Dermis microvascular lymphatic vessel endothelial cell (primary cell): ENCODE measurements around the gene EMP1. TPM values are rescaled to one million over a fixed set of nuclear protein-coding genes. Genes with fewer than 3 reads are reported as not detected.

Experiments used
- DNase-seq, 2 donors: peaks; one replicate each; pipeline versions ENCODE4 v3.0.0 to v3.0.0-alpha.2; 2010; ENCODE audit warnings: low read depth in 2 of 2
- total RNA-seq: library from RNA; depleted of rRNA; stranded (reverse); fragments of >200 nt; gene quantifications from 2 replicates; pipeline ENCODE4 v1.2.1, GENCODE V29; 2014

EMP1 gene
- total RNA-seq, 1 donor from 2014 or later: 101 TPM

DNA sequence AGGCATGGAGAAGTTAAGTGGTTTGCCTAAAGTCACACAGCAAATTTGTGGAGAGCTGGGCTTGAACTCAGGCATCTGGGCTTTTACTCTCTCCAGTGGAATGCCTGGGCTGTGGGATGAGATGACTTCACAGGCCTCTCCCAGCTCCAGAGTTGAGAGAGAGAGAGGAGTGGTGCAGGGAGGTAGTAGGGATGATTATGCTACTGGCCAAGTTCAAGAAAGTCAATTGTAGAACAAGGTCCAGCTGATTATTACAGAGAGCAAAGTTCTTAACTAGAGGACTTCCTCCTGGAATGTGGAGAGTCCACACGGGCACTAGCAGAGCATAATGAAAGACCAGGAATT lies 769 bp upstream of the EMP1 start:
- DNase-seq: no peak

DNA sequence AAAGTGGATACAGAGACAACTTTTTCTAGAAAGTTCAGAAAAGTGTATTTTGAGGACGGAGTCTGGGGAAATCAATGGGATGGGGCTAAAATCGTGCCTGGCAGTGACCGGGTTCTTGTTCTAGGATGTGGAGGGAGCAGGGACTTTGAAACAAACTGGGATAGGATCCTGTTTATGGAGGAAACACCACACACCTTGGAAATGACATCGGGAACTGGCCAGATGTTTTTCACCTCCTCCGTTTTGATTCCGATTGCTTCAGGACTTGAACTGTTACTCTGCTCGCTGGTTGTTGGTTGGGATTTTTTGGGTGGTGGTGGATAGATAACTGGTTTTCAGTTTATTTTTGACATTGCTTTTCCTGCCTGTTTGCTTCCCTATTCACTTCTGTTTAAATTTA lies 506 bp downstream of the EMP1 start:
- DNase-seq: peak in 1 of 2 donors; percentile 13

DNA sequence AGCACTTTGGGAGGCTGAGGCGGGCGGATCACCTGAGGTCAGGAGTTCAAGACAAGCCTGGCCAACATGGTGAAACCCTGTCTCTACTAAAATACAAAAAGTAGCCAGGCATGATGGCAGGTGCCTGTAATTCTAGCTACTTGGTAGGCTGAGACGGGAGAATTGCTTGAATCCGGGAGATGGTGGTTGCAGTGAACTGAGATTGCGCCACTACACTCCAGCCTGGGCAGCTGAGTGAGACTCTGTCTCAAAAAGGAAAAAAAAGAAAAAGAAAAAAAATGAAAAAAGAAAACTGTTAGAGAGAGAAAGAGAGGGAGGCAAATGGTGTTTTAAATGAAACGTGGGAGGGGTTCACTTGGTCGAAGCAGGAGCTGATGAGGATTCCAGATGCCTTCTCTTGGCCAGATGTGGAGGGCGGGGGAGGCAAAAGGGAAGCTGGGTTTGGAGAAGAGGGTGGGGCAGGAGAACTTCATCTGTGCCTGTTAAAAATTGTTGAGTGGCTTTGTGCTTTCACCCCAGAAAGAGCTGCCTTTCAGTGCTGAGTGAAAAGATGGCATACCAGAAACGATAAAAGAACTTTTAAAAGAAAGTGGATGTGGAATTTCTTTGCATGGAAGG lies 1.1 kb downstream of the EMP1 start:
- DNase-seq: peak in 1 of 2 donors; percentile 24

DNA sequence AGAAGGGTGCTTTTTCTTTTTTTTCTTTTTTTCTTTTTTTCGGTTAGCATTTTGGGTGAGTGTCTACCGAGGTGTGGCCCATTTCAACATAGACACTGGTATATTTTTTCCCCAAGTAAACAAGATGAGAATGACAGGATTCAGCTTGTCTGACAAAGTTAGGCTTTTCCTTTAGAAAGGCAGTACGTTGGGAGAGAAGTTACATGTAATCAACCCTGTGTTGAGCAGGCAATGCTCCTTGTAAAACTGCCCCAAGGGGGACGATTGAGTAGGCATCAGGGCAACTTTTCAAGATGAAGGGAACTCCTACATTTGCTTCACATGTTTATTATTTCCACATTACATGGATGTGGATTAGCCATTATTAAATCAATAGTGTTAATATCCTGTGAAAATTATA lies 1.7 kb downstream of the EMP1 start:
- DNase-seq: peak in 1 of 2 donors; percentile 23

DNA sequence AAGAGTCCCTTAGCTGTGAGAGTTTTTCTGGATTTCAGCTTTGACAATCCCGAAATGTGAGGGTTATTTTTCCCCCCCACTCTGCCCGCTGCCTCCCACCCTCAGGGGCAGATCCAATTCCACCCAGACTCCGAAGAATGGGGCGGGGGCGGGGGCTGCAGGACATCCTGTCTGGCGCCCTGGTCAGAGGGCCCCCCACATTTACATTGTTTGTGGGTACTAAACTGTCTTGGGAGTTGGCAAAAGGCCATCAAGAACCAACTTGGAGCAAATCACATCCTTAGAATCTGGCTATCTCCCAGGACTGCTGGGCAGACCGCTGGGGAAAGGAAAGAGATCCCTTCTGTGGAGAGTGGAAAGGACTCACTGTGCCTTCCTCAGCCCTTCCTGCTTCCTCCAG lies 2.4 kb downstream of the EMP1 start:
- DNase-seq: peak in 1 of 2 donors; percentile 57

DNA sequence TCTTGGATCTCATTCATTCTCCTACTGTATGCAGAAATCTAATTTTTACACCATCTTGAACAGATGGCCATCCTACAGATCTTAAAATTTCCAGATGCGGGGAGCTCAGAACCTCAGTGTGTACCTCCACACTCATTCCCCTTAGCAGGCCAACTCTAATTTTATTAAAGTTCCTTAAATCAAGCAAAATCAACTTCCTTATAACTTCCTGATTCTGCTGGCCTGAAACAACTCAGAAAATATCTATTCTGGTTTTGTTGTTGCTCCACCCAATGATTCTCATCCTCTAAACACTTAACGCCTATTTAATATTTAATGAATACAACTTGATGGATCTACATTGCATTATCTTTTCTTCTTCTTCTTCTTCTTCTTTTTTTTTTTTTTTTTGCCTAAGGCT lies 3.1 kb downstream of the EMP1 start:
- DNase-seq: no peak

DNA sequence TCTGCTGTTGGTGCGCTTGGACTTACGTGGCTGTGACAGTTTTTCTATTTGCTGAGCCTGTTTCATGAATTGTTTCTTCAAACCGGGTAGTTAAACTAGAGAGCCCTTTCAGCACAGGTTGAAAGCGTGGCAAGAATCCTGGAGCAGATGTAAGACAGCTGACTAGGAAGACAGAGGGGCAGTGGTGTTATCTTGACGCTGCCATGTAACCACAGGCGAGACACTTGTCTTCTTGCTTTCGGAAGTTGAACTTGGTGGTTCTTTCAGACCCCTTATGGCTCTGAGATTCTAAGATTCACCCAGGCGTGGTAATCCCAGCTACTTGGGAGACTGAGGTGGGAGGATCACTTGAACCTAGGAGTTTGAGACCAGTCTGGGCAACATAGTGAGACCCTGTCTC lies 4.3 kb downstream of the EMP1 start:
- DNase-seq: no peak

DNA sequence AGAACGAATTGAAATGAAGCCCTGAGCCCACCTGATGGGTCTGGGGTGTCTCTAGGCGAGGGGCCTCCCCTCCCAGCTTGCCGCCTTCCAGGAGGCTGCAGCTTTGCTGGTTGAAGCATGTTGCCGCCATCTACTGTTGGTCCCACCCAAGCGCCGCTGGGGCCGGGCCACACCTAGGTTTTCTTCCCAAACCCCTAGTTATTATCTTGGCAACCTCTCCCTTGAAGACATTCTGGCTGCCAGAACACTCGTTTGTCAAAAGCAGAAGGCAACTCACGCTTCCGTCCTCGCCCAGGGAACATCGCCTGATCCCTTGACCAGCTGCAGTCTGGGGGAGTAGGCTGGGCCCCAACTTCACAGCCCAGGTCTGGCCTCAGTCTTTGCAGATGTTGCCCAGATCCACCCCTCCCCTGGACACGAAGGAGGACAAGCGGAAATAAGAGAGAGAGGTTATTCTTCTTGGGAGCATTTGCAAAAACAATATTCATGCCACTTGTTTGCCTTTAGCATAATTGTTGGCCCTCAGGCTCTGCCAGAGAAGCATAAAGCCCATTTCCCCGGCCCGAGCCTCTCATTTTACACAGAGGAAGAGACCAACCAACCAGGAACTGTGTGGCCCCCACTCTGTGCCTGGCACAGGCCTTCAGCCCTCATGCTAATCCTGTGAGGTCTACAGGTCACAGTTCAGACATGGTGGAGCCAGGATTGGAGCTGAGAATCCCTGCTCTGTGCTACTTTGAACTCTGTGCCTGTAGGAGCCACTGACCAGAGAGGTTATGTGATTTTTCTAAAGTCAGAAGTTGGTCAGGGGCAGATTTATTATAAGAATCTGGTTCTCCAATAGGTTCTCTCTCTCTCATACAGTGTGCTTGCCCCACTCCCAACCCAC lies 6.8 kb downstream of the EMP1 start:
- peak in 1 of 2 donors; percentile 63 for DNase-seq

DNA sequence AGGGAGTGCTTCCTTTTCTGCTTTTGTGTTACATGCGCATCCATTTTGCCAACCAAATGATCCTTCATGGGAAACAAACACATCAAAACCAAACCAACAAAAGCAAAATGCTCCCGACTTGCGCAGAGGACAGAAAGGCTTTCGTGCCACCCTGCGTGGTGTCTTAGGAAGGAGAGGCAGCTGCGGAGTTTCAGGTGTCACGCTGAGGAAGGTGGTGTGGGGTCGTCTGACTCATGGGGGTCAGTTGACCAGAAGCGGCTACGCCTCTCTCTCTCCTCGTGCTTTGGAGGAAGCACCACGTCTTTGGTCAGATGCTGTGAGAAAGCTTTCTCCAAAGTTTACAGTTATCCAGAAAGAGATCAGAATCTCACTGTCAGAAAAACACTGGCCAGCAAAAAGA lies 7.9 kb downstream of the EMP1 start:
- peak in 1 of 2 donors; percentile 88 for DNase-seq

DNA sequence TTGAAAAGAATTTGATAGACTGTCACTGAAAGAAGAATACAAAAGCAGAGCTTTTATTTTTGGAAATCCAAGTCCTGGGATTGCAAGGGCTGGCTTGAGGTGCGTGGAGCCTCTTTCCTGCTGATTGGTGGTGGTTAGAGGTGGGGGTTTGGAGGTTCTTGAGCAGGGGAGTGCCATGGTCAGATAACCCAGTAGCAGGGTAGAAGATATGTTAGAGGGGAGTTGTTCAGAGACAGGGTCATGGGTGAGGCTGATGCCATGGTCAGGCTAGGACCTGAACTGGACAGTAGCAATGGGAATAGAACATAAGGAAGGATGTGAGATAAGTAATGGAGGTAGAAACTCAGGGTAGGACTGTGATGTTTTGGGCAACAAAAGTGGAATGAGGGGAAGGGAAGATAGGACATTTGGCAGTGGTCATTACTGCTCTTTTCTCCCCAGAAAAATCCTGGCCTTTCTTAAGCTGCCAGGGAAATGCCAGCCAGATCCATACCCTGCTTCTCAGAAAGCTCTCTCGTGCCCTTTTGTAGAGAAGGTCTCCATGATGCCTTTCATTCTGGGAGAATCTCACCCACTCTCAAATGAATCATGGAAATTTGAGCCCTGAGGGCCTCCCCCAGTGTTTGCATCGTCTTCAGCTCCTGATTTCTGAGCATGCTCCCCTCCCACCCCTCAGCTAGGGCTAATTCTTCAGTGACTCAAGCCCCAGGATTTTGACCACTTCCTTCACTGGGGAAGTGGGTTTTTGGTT lies 9.5 kb downstream of the EMP1 start:
- peak in 1 of 2 donors; percentile 88 for DNase-seq

DNA sequence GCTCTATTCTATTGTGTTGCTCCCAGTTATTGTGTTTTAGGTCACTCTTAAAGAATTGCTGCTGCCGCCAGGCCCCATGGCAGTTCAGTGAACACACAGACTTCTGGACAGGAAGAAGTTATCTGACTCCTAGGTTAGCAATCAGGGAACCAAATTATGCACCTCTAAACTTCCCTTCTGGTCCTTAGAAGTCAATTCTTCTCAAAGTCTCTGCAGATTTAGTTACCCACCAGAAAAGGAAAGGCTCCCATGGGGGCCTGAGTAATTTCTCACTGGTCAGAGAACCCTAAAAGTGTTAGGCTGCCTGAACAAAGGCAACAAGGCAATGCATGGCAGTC lies 10.0 kb downstream of the EMP1 start:
- no peak for DNase-seq

DNA sequence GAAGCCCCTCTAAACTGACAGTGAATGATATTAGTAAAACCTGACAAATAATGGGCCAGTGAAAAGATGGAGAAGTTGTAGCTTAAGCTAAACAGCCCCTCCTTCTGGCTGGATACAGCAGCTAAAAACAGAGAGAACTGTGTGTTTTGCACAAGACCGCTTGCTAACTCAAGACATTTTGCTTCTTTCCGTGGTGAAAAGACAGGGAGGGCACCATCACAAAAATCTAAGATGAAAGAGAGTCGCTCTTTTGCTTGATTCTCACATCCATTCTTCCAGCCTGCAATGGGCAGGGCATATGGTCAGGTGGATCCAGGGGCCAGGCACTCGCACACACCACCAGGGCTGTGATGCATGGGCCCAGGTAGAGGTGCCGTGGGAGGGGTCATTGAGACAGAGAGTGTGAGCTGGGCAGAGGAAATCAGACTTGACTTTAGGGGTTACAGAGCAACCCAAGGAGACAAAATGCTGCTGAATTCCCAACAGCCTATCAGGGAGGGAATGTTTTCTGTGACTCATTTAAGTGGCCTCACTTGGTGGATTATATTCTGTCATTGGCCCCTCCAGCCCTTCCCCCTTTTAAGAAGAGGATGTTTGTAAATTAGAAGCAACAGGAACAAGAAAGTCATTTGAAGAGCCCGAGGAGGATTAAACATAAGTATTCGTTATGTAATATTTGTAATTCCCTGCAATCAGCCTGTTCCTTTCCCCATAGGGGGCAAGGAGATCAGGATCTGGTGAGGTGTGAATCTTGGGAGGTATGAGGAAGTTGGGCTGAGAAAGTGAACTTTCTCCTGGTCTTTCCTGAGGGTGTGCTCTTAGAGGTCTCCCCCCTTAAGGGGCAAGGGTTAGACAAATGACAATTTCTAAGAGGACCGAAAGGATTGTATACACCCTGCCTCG lies 12.3 kb downstream of the EMP1 start:
- peak in 1 of 2 donors; percentile 53 for DNase-seq

DNA sequence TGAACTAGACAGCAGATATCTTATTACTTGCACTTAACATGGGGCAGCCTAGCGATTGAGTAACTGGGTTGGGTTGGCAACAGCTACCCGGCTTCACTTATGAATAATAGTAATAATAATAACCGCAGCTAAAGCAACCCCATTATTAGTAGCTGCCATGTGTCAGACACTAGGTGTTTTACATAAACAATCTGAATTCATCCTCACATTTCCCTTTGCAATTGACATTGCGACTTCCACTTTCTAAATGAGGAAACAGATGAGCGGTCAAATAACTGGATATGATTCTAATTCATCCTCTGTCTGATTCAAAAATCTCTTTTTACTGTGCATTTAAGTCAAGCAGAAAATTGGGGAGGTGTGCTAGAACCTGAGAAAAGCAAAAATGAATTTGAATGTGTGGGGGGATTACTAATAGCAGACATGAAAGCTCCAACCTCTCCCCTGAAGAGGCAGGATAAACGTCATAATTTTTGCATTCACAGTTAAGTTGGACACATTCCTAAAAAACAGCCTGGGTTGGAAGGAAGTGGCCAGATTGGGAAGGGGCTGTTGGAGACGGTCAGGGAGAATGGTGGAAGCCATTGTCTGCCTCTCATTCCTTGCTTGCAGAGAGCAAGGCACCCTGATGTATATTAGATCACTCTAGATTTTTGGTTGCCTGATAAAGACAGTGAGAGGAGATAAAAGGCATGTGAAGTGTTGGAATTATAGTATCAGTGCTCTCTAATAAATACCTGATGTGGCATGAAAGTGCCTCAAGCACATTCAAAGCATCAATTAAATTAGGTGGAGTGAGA lies 13.1 kb downstream of the EMP1 start:
- peak in 1 of 2 donors; percentile 32 for DNase-seq

DNA sequence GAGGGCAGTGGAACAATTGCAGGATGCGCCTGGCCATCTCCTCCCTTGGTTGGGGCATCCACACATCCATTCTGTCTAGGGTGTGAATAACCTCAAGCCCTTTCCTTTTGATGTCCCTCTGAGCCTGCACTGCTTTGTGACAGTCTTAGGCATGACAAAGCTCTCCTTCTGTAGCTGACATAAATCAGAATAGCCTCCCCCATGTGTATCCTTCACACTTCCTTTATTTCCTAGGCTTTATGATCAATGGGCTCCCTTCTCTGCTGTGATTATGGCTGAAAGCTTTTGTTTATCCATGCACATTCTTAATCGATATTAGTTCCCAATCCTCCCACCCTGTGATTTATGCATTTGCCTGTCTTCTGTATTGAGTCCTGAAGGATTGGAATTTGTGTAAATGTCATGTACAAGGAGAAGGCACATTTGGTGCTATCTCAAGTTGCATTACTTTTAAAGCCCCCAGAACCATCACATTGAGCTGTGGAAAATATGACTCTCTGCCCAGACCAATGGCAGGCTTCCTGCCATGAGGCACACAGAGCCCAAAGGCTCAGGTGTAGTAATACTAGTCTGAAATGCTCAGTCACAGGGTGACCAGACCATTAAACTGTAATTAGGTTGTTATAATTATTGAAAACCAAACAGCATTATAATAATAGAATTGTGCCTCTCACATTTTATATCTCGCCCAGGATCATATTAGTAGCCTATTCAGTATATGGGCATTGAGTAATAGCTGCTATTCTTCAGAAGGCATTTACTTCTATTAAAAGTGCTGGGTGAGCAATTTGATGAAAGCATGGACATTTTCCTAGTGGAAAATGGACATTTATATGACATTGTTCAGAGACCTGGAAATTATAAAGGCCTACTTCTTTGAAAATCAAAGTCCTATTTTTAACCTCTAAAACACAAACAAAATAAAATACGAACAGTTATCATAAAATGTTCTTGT lies 14.0 kb downstream of the EMP1 start:
- DNase-seq: peak in 1 of 2 donors; percentile 53

DNA sequence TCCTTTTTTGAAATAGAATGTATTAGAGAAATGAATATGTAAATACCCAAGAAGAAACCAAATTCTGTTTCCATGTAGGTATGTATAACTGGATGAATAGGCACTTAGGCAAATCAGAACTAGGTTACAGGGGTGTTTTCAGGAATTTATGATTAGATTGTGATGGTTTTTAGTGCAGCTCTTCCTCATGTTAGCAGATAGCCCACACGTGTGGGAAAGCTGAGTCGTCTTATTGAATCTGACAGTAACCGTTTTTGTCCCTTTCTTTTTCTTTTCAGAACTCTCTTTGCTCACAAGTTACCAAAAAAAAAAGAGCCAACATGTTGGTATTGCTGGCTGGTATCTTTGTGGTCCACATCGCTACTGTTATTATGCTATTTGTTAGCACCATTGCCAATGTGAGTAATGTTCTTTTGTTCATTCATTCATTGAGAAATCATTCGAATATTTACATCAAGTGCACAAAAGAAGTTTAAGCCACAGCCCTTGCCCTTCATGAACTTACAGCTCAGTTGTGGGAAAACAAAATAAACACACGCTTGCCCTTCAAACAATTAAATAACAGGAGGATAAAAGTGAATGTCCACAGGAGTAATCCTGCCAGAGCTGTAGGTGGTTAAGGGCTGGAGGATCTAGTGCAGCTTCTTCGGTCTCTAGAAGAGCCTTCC lies 14.8 kb downstream of the EMP1 start:
- DNase-seq: peak in 1 of 2 donors; percentile 23

DNA sequence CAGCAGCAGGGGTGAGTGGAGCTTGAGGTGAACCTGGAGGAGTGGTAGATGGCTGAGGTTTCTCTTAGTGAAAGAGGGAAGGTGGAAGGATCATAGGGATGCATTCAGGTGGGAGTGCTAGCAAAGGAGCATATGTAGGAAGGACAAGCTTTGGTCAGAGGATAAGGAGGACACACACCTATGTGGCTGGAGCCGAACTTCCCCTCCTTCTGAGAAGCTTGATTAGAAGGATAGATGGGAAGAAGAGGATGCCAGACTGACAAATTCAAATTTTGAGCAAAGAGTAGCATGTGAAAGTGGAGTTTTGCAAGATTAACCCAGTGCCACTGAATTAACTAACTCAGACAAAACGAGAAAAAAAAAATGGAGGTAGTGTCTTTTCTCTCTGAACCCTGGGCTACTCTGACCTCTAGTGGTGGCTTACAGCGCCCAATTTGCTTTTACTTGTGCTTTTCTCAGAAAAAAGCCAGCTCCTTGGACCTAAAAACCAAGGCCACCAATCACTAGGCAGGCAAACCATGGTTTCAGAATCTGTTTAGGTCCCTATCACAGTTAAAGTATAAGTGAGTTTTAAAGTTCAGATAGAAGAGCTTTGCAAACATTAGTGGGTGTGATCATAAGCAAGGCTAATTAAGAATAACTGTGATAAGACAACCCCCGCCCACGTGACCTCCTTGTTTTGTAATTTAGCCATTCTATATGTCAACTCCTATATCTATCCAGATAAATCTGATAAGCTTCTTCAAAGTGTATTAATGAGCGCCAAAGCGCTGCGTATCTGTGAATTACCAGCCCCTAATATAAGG lies 15.5 kb downstream of the EMP1 start:
- DNase-seq: peak in 1 of 2 donors; percentile 65

DNA sequence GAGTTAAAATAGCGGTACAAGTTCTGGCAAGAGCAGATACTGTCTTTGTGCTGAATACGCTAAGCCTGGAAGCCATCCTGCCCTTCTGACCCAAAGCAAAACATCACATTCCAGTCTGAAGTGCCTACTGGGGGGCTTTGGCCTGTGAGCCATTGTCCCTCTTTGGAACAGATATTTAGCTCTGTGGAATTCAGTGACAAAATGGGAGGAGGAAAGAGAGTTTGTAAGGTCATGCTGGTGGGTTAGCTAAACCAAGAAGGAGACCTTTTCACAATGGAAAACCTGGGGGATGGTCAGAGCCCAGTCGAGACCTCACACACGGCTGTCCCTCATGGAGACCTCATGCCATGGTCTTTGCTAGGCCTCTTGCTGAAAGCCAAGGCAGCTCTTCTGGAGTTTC lies 18.5 kb downstream of the EMP1 start:
- no peak for DNase-seq

DNA sequence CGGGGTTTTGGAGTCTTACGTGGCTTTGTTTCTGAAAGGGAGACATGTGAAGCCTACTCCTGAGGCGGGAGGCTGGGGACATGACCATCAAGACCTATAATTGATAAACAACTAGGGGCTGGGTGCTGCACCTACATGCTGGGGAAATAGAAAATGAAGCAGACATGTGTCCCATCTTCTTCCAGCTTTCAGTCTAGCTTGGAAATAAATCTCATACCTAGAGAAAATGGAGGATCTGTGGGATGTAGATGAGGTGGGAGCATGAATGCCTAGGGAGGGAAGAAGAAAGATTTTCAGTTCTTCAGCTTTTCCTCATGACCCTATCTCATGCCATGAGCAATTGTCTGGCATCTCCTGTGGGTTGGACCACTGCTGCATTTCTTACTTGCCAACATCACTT lies 22.1 kb downstream of the EMP1 start:
- no peak for DNase-seq
